Activated naive CD8-positive, alpha-beta T cell (primary cell): ENCODE measurements around the gene NSRP1.
"Not testable (repeated sequence)": the region's sequence is repeated elsewhere in the genome, so short reads cannot be mapped to it uniquely, and the experiment has no call there.

ENCODE experiments used
- H3K27ac Mint-ChIP-seq: one replicate; pipeline ENCODE4 v1.8.0; 2021; ENCODE audit warnings: mixed read lengths
- H3K27me3 Mint-ChIP-seq: one replicate; pipeline ENCODE4 v1.8.0; 2021; ENCODE audit warnings: mixed read lengths
- H3K36me3 Mint-ChIP-seq: one replicate; pipeline ENCODE4 v1.8.0; 2021; ENCODE audit warnings: mixed read lengths
- H3K4me1 Mint-ChIP-seq: one replicate; pipeline ENCODE4 v1.8.0; 2021; ENCODE audit warnings: low read depth, mixed read lengths
- H3K4me3 Mint-ChIP-seq: one replicate; pipeline ENCODE4 v1.8.0; 2021; ENCODE audit warnings: mild to moderate bottlenecking, mixed read lengths
- H3K9me3 Mint-ChIP-seq: one replicate; pipeline ENCODE4 v1.8.0; 2021; ENCODE audit warnings: low read depth, mixed read lengths

NSRP1 gene, protein sequence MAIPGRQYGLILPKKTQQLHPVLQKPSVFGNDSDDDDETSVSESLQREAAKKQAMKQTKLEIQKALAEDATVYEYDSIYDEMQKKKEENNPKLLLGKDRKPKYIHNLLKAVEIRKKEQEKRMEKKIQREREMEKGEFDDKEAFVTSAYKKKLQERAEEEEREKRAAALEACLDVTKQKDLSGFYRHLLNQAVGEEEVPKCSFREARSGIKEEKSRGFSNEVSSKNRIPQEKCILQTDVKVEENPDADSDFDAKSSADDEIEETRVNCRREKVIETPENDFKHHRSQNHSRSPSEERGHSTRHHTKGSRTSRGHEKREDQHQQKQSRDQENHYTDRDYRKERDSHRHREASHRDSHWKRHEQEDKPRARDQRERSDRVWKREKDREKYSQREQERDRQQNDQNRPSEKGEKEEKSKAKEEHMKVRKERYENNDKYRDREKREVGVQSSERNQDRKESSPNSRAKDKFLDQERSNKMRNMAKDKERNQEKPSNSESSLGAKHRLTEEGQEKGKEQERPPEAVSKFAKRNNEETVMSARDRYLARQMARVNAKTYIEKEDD

DNA sequence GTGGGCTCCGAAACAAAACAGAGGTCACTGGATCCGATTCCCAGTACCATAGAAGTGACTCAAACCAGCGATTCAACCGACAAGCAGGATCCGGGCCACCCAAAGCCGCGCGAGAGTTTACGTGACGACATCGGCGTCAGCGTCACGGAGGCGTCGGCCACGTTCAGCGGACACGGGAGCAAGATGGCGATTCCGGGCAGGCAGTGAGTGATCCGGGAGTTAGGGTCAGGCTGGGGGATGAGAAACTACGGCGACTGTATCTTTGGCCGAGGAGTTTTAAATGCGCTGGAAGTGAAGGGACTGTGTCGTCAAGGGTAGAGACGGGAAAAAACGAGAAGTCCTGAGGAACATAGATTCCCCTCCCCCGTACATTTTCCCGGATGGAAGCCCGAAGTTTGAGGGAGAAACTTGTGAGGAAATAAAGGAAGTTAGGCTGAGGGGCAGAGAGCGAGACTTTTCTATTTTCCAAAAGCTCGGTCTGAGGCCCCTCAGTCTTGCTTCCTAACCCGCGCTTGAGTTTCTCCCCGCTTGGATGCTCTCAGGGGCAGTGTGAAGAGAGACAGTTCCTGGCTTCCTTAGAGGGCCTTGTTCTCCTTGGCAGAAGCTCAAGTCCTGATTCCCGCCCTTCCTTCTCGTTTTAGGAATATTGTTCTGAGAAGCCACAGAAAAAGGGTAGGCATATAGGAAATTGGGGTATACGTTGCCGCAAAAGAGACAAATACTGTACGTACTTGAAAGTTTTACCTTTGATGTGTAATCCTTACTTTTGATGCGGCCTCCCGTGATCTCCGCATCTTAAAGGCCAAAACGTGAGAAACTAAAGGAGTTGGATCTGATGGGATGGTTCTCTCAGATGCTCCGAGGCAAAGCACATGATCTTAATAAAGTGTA lies at the start of gene NSRP1:
NSRP1 (plus strand) TSS at position 156 of the 891 bp plus-strand sequence; CDS start at position 184, 28 bp downstream.
- Mint-ChIP-seq H3K36me3 (peaks cover 3% of the 10 kb centered on the region), H3K4me1 (peaks cover 48% of the 10 kb centered on the region), H3K9me3 (no peaks in the 10 kb centered on the region), H3K27me3 (no peaks in the 10 kb centered on the region), H3K4me3 (peak within 1 kb of the TSS; percentile 97), H3K27ac (peak within 1 kb of the TSS; percentile 98)

DNA sequence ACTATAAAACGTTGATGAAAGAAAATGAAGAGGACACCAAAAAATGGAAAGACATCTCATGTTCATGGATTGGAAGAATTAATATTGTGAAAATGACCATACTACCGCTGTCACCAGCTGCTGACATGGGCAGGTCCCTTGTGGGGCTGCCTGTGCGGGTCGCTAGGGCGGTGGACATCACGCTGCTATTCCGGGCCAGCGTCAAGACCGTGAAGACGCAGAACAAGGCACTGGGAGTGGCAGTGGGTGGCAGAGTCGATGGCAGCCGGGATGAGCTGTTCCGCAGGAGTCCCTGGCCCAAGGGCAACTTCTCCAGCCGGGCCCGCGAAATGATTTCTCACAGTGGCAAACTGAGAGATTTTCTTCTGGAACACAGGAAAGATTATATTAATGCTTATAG lies 48.2 kb upstream of the NSRP1 start:
- H3K4me3 Mint-ChIP-seq: no peak overlapping the region
- H3K27me3 Mint-ChIP-seq: peaks cover 7% of the 10 kb centered on the region
- no peak overlapping the region for H3K27ac Mint-ChIP-seq
- peaks cover 18% of the 10 kb centered on the region for H3K36me3 Mint-ChIP-seq
- peaks cover 25% of the 10 kb centered on the region for H3K9me3 Mint-ChIP-seq
- H3K4me1 Mint-ChIP-seq: no peaks in the 10 kb centered on the region

DNA sequence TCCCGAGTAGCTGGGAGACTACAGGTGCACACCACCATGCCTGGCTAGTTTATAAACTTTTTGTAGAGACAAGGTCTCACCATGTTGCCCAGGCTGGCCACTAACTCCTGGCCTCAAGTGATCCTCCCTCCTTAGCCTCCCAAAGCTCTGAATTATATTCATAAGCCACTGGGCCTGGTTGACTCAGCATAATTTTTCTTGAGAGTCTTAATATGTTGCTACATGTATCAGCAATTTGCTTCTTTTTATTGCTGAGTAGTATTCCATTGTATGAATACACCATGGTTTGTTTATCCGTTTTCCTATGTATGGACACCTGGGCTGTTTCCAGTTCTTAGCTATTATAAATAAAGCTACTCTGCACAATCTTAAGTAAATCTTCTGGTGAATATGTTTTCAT lies 42.4 kb upstream of the NSRP1 start:
- Mint-ChIP-seq H3K4me3 (no peak overlapping the region), H3K27me3 (peaks cover 6% of the 10 kb centered on the region), H3K4me1 (no peaks in the 10 kb centered on the region), H3K36me3 (no peaks in the 10 kb centered on the region), H3K9me3 (no peaks in the 10 kb centered on the region), H3K27ac (no peak overlapping the region)

DNA sequence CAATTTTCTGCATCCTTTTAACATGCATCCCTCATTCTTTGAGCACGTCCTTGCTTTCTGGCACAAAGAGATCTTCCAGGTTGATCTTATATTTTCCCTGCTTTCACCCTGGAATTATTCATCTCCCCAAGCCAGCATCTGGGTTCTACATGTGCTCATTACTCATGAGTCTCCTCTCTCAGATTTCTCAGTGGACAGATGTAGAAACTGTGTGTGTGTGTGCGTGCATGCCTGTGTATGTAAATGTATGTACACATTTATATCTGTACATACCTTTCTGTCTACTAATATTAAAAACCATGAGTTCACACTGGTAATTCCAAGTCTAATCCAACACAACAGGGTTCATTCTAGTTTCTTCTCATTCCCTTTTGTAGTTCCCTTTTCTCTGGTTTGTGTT lies 41.9 kb upstream of the NSRP1 start:
- H3K27me3 Mint-ChIP-seq: peaks cover 6% of the 10 kb centered on the region
- no peak overlapping the region for H3K4me3 Mint-ChIP-seq
- no peak overlapping the region for H3K27ac Mint-ChIP-seq

DNA sequence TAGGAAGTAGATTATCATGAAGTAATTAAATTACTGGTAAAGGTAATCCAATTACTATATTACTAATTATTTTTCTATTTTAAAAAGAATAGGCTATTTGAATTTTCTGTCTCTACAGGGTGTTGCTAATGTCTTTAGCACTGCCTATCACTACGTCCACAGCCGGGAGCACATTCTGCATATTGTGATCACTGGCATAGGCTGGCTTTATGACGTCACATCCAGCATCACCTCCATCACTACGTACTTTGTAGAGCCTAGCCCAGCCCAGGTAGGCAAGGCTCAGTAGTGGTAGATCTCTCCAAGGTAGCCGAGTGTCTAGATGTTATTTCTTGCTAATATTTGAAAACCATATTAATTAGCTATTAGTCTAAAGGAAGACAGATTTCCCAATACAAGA lies 33.8 kb upstream of the NSRP1 start:
- H3K27ac Mint-ChIP-seq: no peak overlapping the region
- H3K27me3 Mint-ChIP-seq: peaks cover 7% of the 10 kb centered on the region
- no peaks in the 10 kb centered on the region for H3K4me1 Mint-ChIP-seq
- H3K36me3 Mint-ChIP-seq: no peaks in the 10 kb centered on the region
- no peaks in the 10 kb centered on the region for H3K9me3 Mint-ChIP-seq
- H3K4me3 Mint-ChIP-seq: no peak overlapping the region

More for the DNA sequence above, 41.9 kb upstream of the NSRP1 start:
- Mint-ChIP-seq H3K4me1 (no peaks in the 10 kb centered on the region), H3K9me3 (no peaks in the 10 kb centered on the region), H3K36me3 (no peaks in the 10 kb centered on the region)

DNA sequence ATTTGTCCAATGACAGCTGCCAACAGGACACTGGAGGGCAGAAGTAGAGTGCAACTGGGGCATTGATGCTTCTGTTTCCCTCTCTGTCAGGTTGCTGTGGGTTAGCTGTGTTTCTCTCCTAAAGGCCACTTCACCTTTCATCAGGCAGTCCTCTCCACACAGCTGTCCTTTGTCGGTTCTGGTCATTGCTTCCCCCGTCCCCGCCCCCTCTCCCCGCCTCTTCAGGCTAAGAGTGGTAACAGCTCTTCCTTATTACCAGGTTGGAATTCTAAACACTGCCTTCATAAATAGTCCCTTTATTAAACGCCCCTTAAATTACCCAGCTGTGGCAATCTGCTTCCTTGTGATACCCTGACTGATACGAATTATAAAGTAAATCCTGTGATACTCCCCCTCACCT lies 31.8 kb upstream of the NSRP1 start:
- no peaks in the 10 kb centered on the region for H3K4me1 Mint-ChIP-seq
- peaks cover 11% of the 10 kb centered on the region for H3K27me3 Mint-ChIP-seq
- H3K9me3 Mint-ChIP-seq: no peaks in the 10 kb centered on the region
- no peak overlapping the region for H3K4me3 Mint-ChIP-seq
- no peaks in the 10 kb centered on the region for H3K36me3 Mint-ChIP-seq
- no peak overlapping the region for H3K27ac Mint-ChIP-seq

DNA sequence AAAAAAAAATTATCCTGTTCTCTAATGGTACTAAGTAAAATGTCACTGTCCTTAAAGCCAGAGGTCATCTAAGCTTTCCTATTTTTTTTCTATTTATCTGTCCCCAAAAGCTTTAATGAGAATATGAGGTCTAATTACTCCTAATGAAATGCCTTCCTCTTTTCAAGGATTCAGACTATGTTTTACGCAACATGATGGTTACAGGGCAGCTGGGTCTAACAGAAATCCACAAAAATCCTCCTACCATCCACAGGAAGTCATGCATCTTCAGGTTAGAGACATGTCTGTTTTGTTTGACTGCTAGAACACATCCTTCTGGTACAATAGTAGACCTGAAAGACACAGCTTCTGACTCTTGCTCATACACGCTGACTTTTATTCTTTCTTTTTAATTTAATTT lies 29.7 kb upstream of the NSRP1 start:
- Mint-ChIP-seq H3K36me3 (no peaks in the 10 kb centered on the region), H3K4me3 (no peak overlapping the region)

DNA sequence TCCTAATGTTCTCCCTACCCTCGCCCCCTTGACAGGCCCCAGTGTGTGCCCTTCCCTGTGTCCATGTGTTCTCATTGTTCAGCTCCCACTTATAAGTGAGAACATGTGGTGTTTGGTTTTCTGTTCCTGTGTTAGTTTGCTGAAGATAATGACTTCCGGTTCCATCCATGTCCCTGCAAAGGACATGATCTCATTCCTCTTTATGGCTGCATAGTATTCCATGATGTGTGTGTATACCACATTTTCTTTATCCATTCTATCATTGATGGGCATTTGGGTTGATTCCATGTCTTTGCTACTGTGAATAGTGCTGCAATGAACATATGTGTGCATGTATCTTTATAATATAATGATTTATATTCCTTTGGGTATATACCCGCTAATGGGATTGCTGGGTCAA lies 29.2 kb upstream of the NSRP1 start:
- H3K4me3 Mint-ChIP-seq, H3K36me3 Mint-ChIP-seq, H3K9me3 Mint-ChIP-seq, H3K27ac Mint-ChIP-seq, H3K4me1 Mint-ChIP-seq: not testable (repeated sequence)
- peaks cover 11% of the 10 kb centered on the region for H3K27me3 Mint-ChIP-seq

More for the DNA sequence above, 29.7 kb upstream of the NSRP1 start:
- no peaks in the 10 kb centered on the region for H3K9me3 Mint-ChIP-seq
- H3K27ac Mint-ChIP-seq: no peak overlapping the region
- H3K27me3 Mint-ChIP-seq: peaks cover 11% of the 10 kb centered on the region
- no peaks in the 10 kb centered on the region for H3K4me1 Mint-ChIP-seq

DNA sequence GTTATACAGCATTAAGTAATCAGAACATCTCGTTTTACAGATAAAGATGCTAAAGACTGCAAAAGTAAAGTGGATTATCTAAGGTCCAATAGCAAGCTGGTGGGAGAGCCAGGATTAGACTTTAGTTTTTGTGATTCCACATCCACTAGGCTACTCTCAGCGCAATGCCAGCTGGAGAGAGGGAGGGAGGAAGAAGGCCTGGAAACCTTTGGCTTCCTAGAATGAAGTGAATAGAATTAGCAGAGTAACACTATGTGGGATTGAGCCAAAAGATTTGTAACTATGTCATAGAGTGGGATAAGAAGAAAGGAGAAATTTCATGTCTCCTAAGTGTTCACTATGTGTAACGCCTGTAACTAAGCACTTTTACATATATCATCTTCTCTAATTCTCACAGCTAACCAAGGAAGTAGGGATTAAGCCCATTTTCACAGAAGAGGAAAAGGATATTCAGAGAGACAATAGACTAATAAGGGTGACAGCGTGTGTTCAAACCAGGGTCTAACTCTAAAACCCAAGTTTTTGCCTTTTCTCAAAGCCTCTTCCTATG lies 25.4 kb upstream of the NSRP1 start:
- H3K4me1 Mint-ChIP-seq: peaks cover 8% of the 10 kb centered on the region
- no peaks in the 10 kb centered on the region for H3K9me3 Mint-ChIP-seq
- H3K36me3 Mint-ChIP-seq: no peaks in the 10 kb centered on the region
- no peak overlapping the region for H3K4me3 Mint-ChIP-seq
- no peak overlapping the region for H3K27ac Mint-ChIP-seq
- peaks cover 11% of the 10 kb centered on the region for H3K27me3 Mint-ChIP-seq

DNA sequence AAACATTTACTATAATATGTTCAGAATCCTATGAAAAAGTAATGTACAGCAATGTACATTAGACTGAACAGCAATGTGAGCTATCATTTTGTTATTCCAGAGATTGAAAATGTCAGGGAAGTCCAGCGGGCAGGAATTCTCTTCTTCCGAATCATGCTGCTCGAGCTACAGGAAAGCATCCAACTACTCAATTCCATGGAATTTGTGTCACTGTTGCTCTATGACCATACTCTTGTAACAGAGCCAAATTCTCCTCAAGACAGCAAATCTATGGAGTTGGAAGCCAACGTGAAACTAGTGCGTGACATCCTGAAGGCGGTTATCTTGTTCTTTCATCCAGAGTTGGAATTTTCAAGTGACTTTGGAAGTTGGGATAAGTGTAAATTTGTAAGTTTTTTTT lies 24.8 kb upstream of the NSRP1 start:
- Mint-ChIP-seq H3K4me1 (peaks cover 8% of the 10 kb centered on the region), H3K36me3 (no peaks in the 10 kb centered on the region), H3K4me3 (no peak overlapping the region), H3K27ac (no peak overlapping the region), H3K9me3 (no peaks in the 10 kb centered on the region), H3K27me3 (peaks cover 11% of the 10 kb centered on the region)

DNA sequence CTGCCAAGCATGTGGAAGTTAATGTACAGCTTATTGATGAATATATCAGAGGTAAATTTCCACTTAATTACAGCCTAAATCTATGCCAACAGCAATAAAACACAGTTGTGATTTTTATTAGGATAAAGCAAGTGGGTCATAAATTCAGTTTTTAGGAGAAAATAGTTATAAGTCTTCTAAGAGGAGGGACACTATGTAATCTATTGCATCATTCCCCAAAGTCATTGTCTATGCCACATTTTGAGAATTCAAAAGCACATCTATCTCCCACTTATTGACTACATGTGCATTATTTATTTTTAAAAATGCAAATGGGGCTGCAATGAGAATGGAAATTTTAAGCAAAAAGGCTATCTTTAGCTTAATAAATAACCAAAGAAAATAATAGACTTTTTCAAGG lies 23.7 kb upstream of the NSRP1 start:
- no peaks in the 10 kb centered on the region for H3K9me3 Mint-ChIP-seq
- no peak overlapping the region for H3K27ac Mint-ChIP-seq
- no peaks in the 10 kb centered on the region for H3K36me3 Mint-ChIP-seq
- peaks cover 8% of the 10 kb centered on the region for H3K4me1 Mint-ChIP-seq
- peaks cover 7% of the 10 kb centered on the region for H3K27me3 Mint-ChIP-seq
- H3K4me3 Mint-ChIP-seq: no peak overlapping the region

DNA sequence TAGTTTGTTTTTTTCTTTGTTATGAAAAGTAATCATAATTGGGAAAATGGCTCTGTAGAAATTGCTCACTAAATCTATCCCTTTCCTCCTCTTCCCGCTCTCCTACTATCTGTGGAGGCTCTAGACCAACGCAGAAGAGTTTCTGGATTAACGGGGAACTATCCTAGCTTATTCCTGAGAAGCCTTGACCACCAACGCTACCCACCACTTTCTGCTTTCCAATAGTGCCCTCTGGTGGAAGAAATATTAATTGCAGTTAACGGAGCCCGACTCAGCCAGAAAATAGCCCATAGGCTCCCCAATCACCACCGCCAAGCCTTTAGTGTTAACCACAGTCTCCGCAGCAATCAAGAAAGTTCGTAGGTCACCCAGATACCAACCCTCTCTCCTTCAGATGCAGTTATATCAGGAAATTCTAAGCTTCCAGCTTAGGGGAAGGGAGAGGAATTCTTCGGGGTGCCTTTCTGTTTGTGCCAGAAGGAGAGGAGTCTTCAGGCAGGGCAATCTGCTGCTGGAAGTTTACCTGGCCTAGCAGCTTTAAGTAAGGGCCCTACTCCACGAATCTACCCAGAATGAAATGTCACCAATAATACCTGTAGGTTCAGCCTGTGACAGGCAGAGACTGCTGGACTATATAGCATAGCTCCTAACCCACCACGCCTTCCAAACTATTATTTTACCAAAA lies 23.0 kb upstream of the NSRP1 start:
- H3K9me3 Mint-ChIP-seq: no peaks in the 10 kb centered on the region
- no peak overlapping the region for H3K4me3 Mint-ChIP-seq
- no peak overlapping the region for H3K27ac Mint-ChIP-seq
- H3K36me3 Mint-ChIP-seq: no peaks in the 10 kb centered on the region
- peaks cover 9% of the 10 kb centered on the region for H3K27me3 Mint-ChIP-seq
- H3K4me1 Mint-ChIP-seq: peaks cover 8% of the 10 kb centered on the region

DNA sequence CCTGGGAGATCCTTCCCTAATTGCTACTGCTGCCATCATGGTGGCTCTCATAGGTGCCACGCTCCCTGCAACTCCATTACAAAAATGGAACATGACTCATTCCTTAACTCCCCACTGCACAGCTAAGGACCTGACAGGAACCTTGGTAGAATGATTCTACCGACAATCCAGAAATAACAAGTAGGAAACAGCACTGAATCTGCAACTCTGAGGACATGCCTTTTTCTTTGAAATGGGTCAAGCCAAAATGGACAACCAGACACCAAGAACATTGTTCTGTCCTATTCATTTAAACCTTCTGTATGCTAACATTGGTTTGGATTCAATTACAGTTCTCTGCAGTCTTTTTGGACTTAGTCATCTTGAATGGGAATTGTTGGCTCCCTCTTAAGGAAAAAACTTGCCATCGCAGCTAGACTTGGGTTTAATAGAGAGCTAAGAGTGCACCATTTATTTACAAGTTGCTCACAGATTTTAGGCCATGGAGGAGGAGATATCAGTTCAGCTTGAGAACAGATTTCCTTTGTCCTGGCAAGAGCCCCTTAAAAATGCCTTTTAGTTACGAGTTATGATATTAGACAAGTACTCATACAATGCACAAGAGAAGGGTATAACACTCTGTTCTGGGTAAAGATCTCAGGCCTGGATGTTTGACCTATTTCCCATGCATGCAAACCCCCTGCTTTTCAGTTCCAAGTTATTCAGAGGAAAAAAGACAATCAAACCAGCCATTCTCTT lies 20.9 kb upstream of the NSRP1 start:
- peaks cover 8% of the 10 kb centered on the region for H3K4me1 Mint-ChIP-seq
- no peaks in the 10 kb centered on the region for H3K9me3 Mint-ChIP-seq
- H3K27me3 Mint-ChIP-seq: peaks cover 7% of the 10 kb centered on the region
- no peak overlapping the region for H3K4me3 Mint-ChIP-seq
- H3K36me3 Mint-ChIP-seq: no peaks in the 10 kb centered on the region
- H3K27ac Mint-ChIP-seq: no peak overlapping the region
